Measurements from ENCODE around the gene IGLON5. TPM values are rescaled to one million over a fixed set of nuclear protein-coding genes. Genes with fewer than 3 reads are reported as not detected.
A peak's percentile ranks its signal among the peaks of the same experiment; 100 is the strongest.

The IGLON5 gene
- total RNA-seq, 1 experiment from 2014 or later = not detected

- intact Hi-C loops (cut with micrococcal nuclease) = no loop called here
- H3K9me2 ChIP-seq (ENCODE audit: insufficient read depth) = no peaks in the 10 kb centered on the region
- ChIA-PET CTCF (interaction anchor here (1.3 kb wide), 1 partner anchor 361 kb away, joined by 4 read pairs; no protein-coding TSS in a partner anchor), RAD21 (ENCODE audit: low non-redundant PET in 1 of 2, low total read pairs in 2 of 2, uncharacterized antibody in 2 of 2, unreplicated experiment in 2 of 2) (no interaction called here), POLR2A (no interaction called here)
- H3K27ac ChIP-seq (ENCODE audit: low read depth, low read length) = no peak overlapping the region
- DNase-seq (ENCODE audit: low read depth, low spot score) (no peak), ATAC-seq (no peak)
- H3K4me3 ChIP-seq (replicated peaks in 1 of 2; ENCODE audit: low read depth in 1 of 2, low read length in 2 of 2) = no peak overlapping the region
- no peaks in the 10 kb centered on the region for H3K27me3 ChIP-seq (ENCODE audit: insufficient read depth, low read length)
- no peaks in the 10 kb centered on the region for H3K4me1 ChIP-seq (ENCODE audit: control insufficient read depth in 1 of 2, insufficient read depth in 2 of 2, low read length in 2 of 2)
- BruUV-seq (replicated peaks) = no TSS peak
- H3K9ac ChIP-seq (ENCODE audit: low read length) = no peak overlapping the region
- H3K36me3 ChIP-seq (ENCODE audit: control insufficient read depth in 1 of 2, insufficient read depth in 2 of 2, low read length in 2 of 2) = no peaks in the 10 kb centered on the region
- no peaks in the 10 kb centered on the region for H3K79me2 ChIP-seq (ENCODE audit: insufficient read depth, low read length)
- H2AFZ ChIP-seq (ENCODE audit: low read depth, low read length, poor library complexity, severe bottlenecking) = no peak overlapping the region
- no peak overlapping the region for H3K4me2 ChIP-seq (ENCODE audit: low read length)
- TF ChIP-seq SIN3A (IDR thresholded peaks at IDR 0.05; ENCODE audit: low read depth) (no peak), EGR1 (IDR thresholded peaks at IDR 0.05; ENCODE audit: low read depth) (no peak), JUND (IDR thresholded peaks at IDR 0.05) (no peak), POLR2AphosphoS5 (IDR thresholded peaks at IDR 0.05; ENCODE audit: low read depth, low read length) (no peak), FOSL1 (IDR thresholded peaks at IDR 0.05; ENCODE audit: low read depth) (no peak), YY1 (IDR thresholded peaks at IDR 0.05; ENCODE audit: extremely low read depth, insufficient replicate concordance, low read depth, low read length) (no peak)
- H3K9me3 ChIP-seq (ENCODE audit: control insufficient read depth in 1 of 2, insufficient read depth in 1 of 2, low read depth in 1 of 2, low read length in 2 of 2) = no peaks in the 10 kb centered on the region
- H4K20me1 ChIP-seq (ENCODE audit: insufficient read depth) = no peaks in the 10 kb centered on the region
Measured at GRCh38 chr19:51295382-51296126, 15.9 kb upstream of the IGLON5 start.

- ATAC-seq = 0 out of 2 replicates have a peak, but pooled peaks have one; percentile 49
- Histone ChIP-seq H3K79me2 (ENCODE audit: insufficient read depth, low read length) (no peaks in the 10 kb centered on the region), H3K4me1 (ENCODE audit: control insufficient read depth in 1 of 2, insufficient read depth in 2 of 2, low read length in 2 of 2) (no peaks in the 10 kb centered on the region), H3K4me3 (replicated peaks in 1 of 2; ENCODE audit: low read depth in 1 of 2, low read length in 2 of 2) (no peak overlapping the region), H2AFZ (ENCODE audit: low read depth, low read length, poor library complexity, severe bottlenecking) (no peak overlapping the region), H3K36me3 (ENCODE audit: control insufficient read depth in 1 of 2, insufficient read depth in 2 of 2, low read length in 2 of 2) (no peaks in the 10 kb centered on the region), H3K27ac (ENCODE audit: low read depth, low read length) (no peak overlapping the region), H3K27me3 (ENCODE audit: insufficient read depth, low read length) (no peaks in the 10 kb centered on the region), H3K9me3 (ENCODE audit: control insufficient read depth in 1 of 2, insufficient read depth in 1 of 2, low read depth in 1 of 2, low read length in 2 of 2) (no peaks in the 10 kb centered on the region), H3K9ac (ENCODE audit: low read length) (no peak overlapping the region), H4K20me1 (ENCODE audit: insufficient read depth) (no peaks in the 10 kb centered on the region), H3K9me2 (ENCODE audit: insufficient read depth) (no peaks in the 10 kb centered on the region), H3K4me2 (ENCODE audit: low read length) (no peak overlapping the region)
- no TSS peak for BruUV-seq (replicated peaks)
- RAD21 ChIA-PET (ENCODE audit: low non-redundant PET in 1 of 2, low total read pairs in 2 of 2, uncharacterized antibody in 2 of 2, unreplicated experiment in 2 of 2) = no interaction called here
- POLR2A ChIA-PET = no interaction called here
- CTCF ChIA-PET = interaction anchor here (1.3 kb wide), 1 partner anchor 360 kb away, joined by 4 read pairs; no protein-coding TSS in a partner anchor
- intact Hi-C loops (cut with micrococcal nuclease) = no loop called here
- no peak for DNase-seq (ENCODE audit: low read depth, low spot score)
- TF ChIP-seq POLR2AphosphoS5 (IDR thresholded peaks at IDR 0.05; ENCODE audit: low read depth, low read length) (no peak), RAD21 (IDR thresholded peaks at IDR 0.05; ENCODE audit: low read depth) (peak; percentile 54), MAX (IDR thresholded peaks at IDR 0.05) (no peak), TCF7L2 (IDR thresholded peaks at IDR 0.05; ENCODE audit: borderline replicate concordance, extremely low read depth, insufficient read depth, insufficient read length) (no peak), ZBTB33 (IDR thresholded peaks at IDR 0.05; ENCODE audit: extremely low read depth, insufficient replicate concordance, low read length) (no peak), ATF3 (IDR thresholded peaks at IDR 0.05) (no peak), CTCF (IDR thresholded peaks at IDR 0.05 in 2 of 3, conservative IDR thresholded peaks at IDR 0.05 in 1 of 3; ENCODE audit: borderline replicate concordance in 1 of 3, insufficient read depth in 1 of 3, low read depth in 2 of 3, low read length in 2 of 3) (peak in 2 of 3 experiments; percentile 14 to 22; a peak in 2 of 6 replicates)
Measured at GRCh38 chr19:51296336-51297093, 14.9 kb upstream of the IGLON5 start.
